Panc1 (cell line): ENCODE measurements around the gene NEGR1. TPM values are rescaled to one million over a fixed set of nuclear protein-coding genes. Genes with fewer than 3 reads are reported as not detected.

Experiments
- ATAC-seq: fragments of 200-7000 bp; cut with Tn5 transposase; 2 replicates; pipeline ENCODE4 v1.9.1; 2020; ENCODE audit warnings: mild to moderate bottlenecking, moderate library complexity
- BruUV-seq: library from RNA; stranded (reverse); fragments of 400-500 nt; replicated peaks from 2 replicates; lab custom pipeline; 2021; lab: Mats Ljungman, UMichigan
- CTCF ChIA-PET: fragments of 300-600 bp; sonication (Branson Sonifier 250); formaldehyde crosslinking; loops from one replicate; lab custom pipeline; 2022; ENCODE audit warnings: antibody characterized with exemption; lab: Charles Lee
- POLR2A ChIA-PET: fragments of 300-600 bp; sonication (Branson Sonifier 250); formaldehyde crosslinking; loops from one replicate; lab custom pipeline; 2022; ENCODE audit warnings: antibody characterized with exemption; lab: Charles Lee
- DNase-seq: peaks from one replicate; pipeline ENCODE4 v3.0.0-alpha.2; 2010; ENCODE audit warnings: low read depth, low spot score
- H3K27ac ChIP-seq: 2 replicates; pipeline ENCODE4 v1.5.1; 2011; ENCODE audit warnings: mild to moderate bottlenecking, low read length, inconsistent platforms
- H3K27me3 ChIP-seq: fragments of 200-500 bp; sonication (Bioruptor generic); 2 replicates; pipeline ENCODE4 v1.6.0; 2014; ENCODE audit warnings: low read length, inconsistent platforms; ENCODE audit not compliant: control insufficient read depth, insufficient read depth
- H3K36me3 ChIP-seq: fragments of 200-500 bp; sonication (Bioruptor generic); 2 replicates; pipeline ENCODE4 v1.5.1; 2014; ENCODE audit warnings: inconsistent platforms, mild to moderate bottlenecking, low read length, moderate library complexity; ENCODE audit not compliant: control insufficient read depth, insufficient read depth
- H3K4me1 ChIP-seq: 2 replicates; pipeline ENCODE4 v1.5.1; 2011; ENCODE audit warnings: inconsistent platforms, mild to moderate bottlenecking, low read length, moderate library complexity; ENCODE audit not compliant: control insufficient read depth, insufficient read depth
- H3K4me3 ChIP-seq, 2 experiments: 2 replicates each; pipeline ENCODE4 v1.5.1; 2011 to 2012; ENCODE audit warnings: low read depth in 2 of 2, low read length in 2 of 2, mild to moderate bottlenecking in 2 of 2, inconsistent platforms in 1 of 2, moderate library complexity in 1 of 2
- H3K9me3 ChIP-seq: fragments of 200-500 bp; sonication (Bioruptor generic); 2 replicates; pipeline ENCODE4 v1.5.1; 2014; ENCODE audit warnings: low read depth, mild to moderate bottlenecking, inconsistent platforms, low read length, moderate library complexity; ENCODE audit not compliant: control insufficient read depth, insufficient read depth
- CTCF ChIP-seq: fragments of 450-650 bp; IDR thresholded peaks from 2 replicates; pipeline ENCODE4 v1.5.1; 2017; ENCODE audit warnings: mild to moderate bottlenecking
- POLR2AphosphoS5 ChIP-seq: IDR thresholded peaks from 2 replicates; pipeline ENCODE4 v1.6.1; 2012; ENCODE audit warnings: mild to moderate bottlenecking, low read depth, low read length, moderate library complexity
- SIN3A ChIP-seq: IDR thresholded peaks from 2 replicates; pipeline ENCODE4 v1.6.1; 2012; ENCODE audit warnings: low read depth, mild to moderate bottlenecking, low read length, moderate library complexity, borderline replicate concordance; ENCODE audit not compliant: insufficient read depth
- TCF7L2 ChIP-seq: IDR thresholded peaks from 2 replicates; pipeline ENCODE4 v1.6.1; 2011; ENCODE audit warnings: mild to moderate bottlenecking, low read depth, low read length, inconsistent platforms
- in situ Hi-C: cut with HindIII; loops from 2 replicates; pipeline ENCODE4 v1.10.0; 2016; ENCODE audit warnings: low sequenced_read_pairs, low pct_unique_long_range_greater_than_20kb
- intact Hi-C: fragments of 100-400 bp; cut with micrococcal nuclease; formaldehyde crosslinking; loops from one replicate; pipeline ENCODE4 v1.10.0; 2022; ENCODE audit not compliant: unreplicated experiment
- total RNA-seq: library from RNA; stranded (reverse); gene quantifications from one replicate; pipeline ENCODE4 v1.2.1, GENCODE V29; 2021; ENCODE audit not compliant: unreplicated experiment
- TF ChIP-seq, protein P1 (sequence below), 2 experiments: IDR thresholded peaks; 2 replicates each; pipeline ENCODE4 v1.6.1; 2011 to 2012; ENCODE audit warnings: low read depth in 2 of 2, control low read depth in 1 of 2, low read length in 1 of 2, mild to moderate bottlenecking in 1 of 2, moderate library complexity in 1 of 2; ENCODE audit not compliant: insufficient read depth in 1 of 2

The NEGR1 gene
- total RNA-seq, 1 experiment from 2014 or later, result 2.7 TPM

DNA sequence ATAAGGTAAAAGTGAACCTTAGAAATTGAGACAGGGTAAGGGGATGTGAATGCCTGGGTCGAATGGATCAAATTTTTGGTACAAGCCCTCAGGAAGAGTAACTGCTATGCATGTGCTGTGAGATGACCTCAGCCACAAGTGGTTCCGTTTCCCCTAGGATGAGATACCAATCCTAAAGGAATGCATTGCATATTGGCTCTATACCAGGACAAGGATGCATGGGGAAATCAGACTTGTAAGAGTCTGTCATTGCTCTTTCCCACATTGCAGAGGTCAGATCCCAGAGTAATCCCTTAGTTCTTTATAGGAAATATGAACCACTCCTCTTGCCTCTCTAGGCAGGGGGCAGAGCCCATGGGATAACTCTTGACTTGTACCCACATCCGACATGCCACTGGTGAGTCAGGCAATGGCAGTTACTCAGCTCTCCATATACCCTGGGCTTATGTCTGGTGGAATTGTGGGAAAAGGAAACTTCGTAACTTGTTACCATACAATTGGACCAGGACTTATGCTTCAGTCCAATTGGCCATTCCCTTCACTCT, 773.2 kb downstream of the NEGR1 start:
- ChIA-PET CTCF (no interaction called here), POLR2A (no interaction called here)
- no peak overlapping the region for H3K4me3 ChIP-seq
- no peaks in the 10 kb centered on the region for H3K9me3 ChIP-seq
- H3K27me3 ChIP-seq, result no peaks in the 10 kb centered on the region
- H3K27ac ChIP-seq, result no peak overlapping the region
- no peak for TF ChIP-seq TCF7L2
- TF ChIP-seq SIN3A, result no peak
- TF ChIP-seq, protein P1, sequence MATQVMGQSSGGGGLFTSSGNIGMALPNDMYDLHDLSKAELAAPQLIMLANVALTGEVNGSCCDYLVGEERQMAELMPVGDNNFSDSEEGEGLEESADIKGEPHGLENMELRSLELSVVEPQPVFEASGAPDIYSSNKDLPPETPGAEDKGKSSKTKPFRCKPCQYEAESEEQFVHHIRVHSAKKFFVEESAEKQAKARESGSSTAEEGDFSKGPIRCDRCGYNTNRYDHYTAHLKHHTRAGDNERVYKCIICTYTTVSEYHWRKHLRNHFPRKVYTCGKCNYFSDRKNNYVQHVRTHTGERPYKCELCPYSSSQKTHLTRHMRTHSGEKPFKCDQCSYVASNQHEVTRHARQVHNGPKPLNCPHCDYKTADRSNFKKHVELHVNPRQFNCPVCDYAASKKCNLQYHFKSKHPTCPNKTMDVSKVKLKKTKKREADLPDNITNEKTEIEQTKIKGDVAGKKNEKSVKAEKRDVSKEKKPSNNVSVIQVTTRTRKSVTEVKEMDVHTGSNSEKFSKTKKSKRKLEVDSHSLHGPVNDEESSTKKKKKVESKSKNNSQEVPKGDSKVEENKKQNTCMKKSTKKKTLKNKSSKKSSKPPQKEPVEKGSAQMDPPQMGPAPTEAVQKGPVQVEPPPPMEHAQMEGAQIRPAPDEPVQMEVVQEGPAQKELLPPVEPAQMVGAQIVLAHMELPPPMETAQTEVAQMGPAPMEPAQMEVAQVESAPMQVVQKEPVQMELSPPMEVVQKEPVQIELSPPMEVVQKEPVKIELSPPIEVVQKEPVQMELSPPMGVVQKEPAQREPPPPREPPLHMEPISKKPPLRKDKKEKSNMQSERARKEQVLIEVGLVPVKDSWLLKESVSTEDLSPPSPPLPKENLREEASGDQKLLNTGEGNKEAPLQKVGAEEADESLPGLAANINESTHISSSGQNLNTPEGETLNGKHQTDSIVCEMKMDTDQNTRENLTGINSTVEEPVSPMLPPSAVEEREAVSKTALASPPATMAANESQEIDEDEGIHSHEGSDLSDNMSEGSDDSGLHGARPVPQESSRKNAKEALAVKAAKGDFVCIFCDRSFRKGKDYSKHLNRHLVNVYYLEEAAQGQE (IDR thresholded peaks at IDR 0.05; ENCODE audit: insufficient read depth in 1 of 2, low read depth in 2 of 2, low read length in 1 of 2), result no peak
- no peak for TF ChIP-seq POLR2AphosphoS5
- no peak for TF ChIP-seq CTCF
- H3K4me1 ChIP-seq, result no peaks in the 10 kb centered on the region
- intact Hi-C loops (no loop called here), in situ Hi-C loops (no loop called here)
- no peak for DNase-seq
- BruUV-seq, result no TSS peak
- no peak for ATAC-seq
- H3K36me3 ChIP-seq, result no peaks in the 10 kb centered on the region

- ATAC-seq, result no peak
- no peak overlapping the region for H3K4me3 ChIP-seq
- DNase-seq, result no peak
- POLR2A ChIA-PET, result no interaction called here
- no peaks in the 10 kb centered on the region for H3K27me3 ChIP-seq
- no peaks in the 10 kb centered on the region for H3K36me3 ChIP-seq
- H3K27ac ChIP-seq, result no peak overlapping the region
- no peaks in the 10 kb centered on the region for H3K4me1 ChIP-seq
- in situ Hi-C loops (no loop called here), intact Hi-C loops (no loop called here)
- TF ChIP-seq, protein P1 (IDR thresholded peaks at IDR 0.05; ENCODE audit: insufficient read depth in 1 of 2, low read depth in 2 of 2, low read length in 1 of 2), result no peak
- no peak for TF ChIP-seq SIN3A
- TF ChIP-seq CTCF, result no peak
- no peak for TF ChIP-seq POLR2AphosphoS5
- TF ChIP-seq TCF7L2, result no peak
- BruUV-seq, result no TSS peak
- H3K9me3 ChIP-seq, result no peaks in the 10 kb centered on the region
- CTCF ChIA-PET, result no interaction called here
Observed at GRCh38 chr1:71502006-71502405, 780.3 kb downstream of the NEGR1 start.
